WTC11 (cell line): ENCODE data around the gene AGAP5. TPM values are rescaled to one million over a fixed set of nuclear protein-coding genes. Genes with fewer than 3 reads are reported as not detected.
"Not testable (repeated sequence)": the region's sequence is repeated elsewhere in the genome, so short reads cannot be mapped to it uniquely, and the experiment has no call there.

Source experiments
- ATAC-seq: fragments of 200-7000 bp; cut with Tn5 transposase; 2 replicates; pipeline ENCODE4 v1.10.0; 2021; ENCODE audit warnings: mild to moderate bottlenecking, moderate library complexity
- CTCF ChIA-PET: fragments of 300-600 bp; sonication (Branson Sonifier 250); formaldehyde crosslinking; loops from one replicate; lab custom pipeline; 2021; ENCODE audit warnings: antibody characterized with exemption; lab: Charles Lee
- POLR2A ChIA-PET: fragments of 350-600 bp; sonication (Branson Sonifier 250); formaldehyde crosslinking; loops from one replicate; lab custom pipeline; 2021; ENCODE audit warnings: antibody characterized with exemption; lab: Charles Lee
- DNase-seq: peaks from one replicate; pipeline ENCODE4 v3.0.0; 2021; ENCODE audit warnings: low spot score
- H3K27ac Mint-ChIP-seq: 2 replicates; pipeline ENCODE4 v1.8.0; 2021; ENCODE audit warnings: mixed read lengths
- H3K27me3 Mint-ChIP-seq: 2 replicates; pipeline ENCODE4 v1.8.0; 2021; ENCODE audit warnings: low read depth, mild to moderate bottlenecking, moderate library complexity, mixed read lengths
- H3K36me3 Mint-ChIP-seq: 2 replicates; pipeline ENCODE4 v1.8.0; 2021; ENCODE audit warnings: mixed read lengths
- H3K4me1 Mint-ChIP-seq: 2 replicates; pipeline ENCODE4 v1.8.0; 2022; ENCODE audit warnings: mixed read lengths
- H3K4me3 Mint-ChIP-seq: 2 replicates; pipeline ENCODE4 v1.8.0; 2021; ENCODE audit warnings: mild to moderate bottlenecking, moderate library complexity, mixed read lengths
- H3K9me3 Mint-ChIP-seq: 2 replicates; pipeline ENCODE4 v1.8.0; 2021; ENCODE audit warnings: mixed read lengths
- CREM ChIP-seq: sonication (generic); formaldehyde crosslinking; IDR thresholded peaks from 2 replicates; pipeline ENCODE4 v1.8.1; 2022; ENCODE audit warnings: mild to moderate bottlenecking, missing genetic modification reagents, moderate library complexity
- HMGA2 ChIP-seq: fragments of 250-450 bp; sonication (Bioruptor Pico); IDR thresholded peaks from 2 replicates; pipeline ENCODE4 v1.4.0; 2021; ENCODE audit warnings: mild to moderate bottlenecking, moderate library complexity
- MXD4 ChIP-seq: fragments of 250-450 bp; sonication (Bioruptor Pico); IDR thresholded peaks from 2 replicates; pipeline ENCODE4 v1.8.0; 2021; ENCODE audit warnings: mild to moderate bottlenecking, moderate library complexity, borderline replicate concordance
- NFYB ChIP-seq: sonication (generic); formaldehyde crosslinking; conservative IDR thresholded peaks from 2 replicates; pipeline ENCODE4 v1.8.0; 2022; ENCODE audit warnings: low read depth, missing genetic modification reagents
- OVOL2 ChIP-seq: fragments of 250-450 bp; sonication (Bioruptor Pico); IDR thresholded peaks from 2 replicates; pipeline ENCODE4 v1.9.0; 2021; ENCODE audit warnings: mild to moderate bottlenecking, borderline replicate concordance
- RELA ChIP-seq: sonication (generic); formaldehyde crosslinking; IDR thresholded peaks from 2 replicates; pipeline ENCODE4 v1.8.1; 2022; ENCODE audit warnings: missing genetic modification reagents, mild to moderate bottlenecking, borderline replicate concordance
- ZNF121 ChIP-seq: sonication (generic); formaldehyde crosslinking; IDR thresholded peaks from 2 replicates; pipeline ENCODE4 v1.8.0; 2023; ENCODE audit warnings: missing genetic modification reagents
- ZNF317 ChIP-seq: sonication (generic); formaldehyde crosslinking; IDR thresholded peaks from 2 replicates; pipeline ENCODE4 v1.8.1; 2023; ENCODE audit warnings: low read depth, mild to moderate bottlenecking, moderate library complexity, missing genetic modification reagents, borderline replicate concordance
- total RNA-seq: library from RNA; stranded (reverse); gene quantifications from 3 replicates; pipeline ENCODE4 v1.2.3, GENCODE V29; 2021
- TF ChIP-seq, protein P1 (sequence below): fragments of 250-450 bp; sonication (Bioruptor Pico); IDR thresholded peaks from 2 replicates; pipeline ENCODE4 v1.9.0; 2021; ENCODE audit warnings: mild to moderate bottlenecking
- TF ChIP-seq, protein P2 (sequence below): sonication (generic); formaldehyde crosslinking; conservative IDR thresholded peaks from 2 replicates; pipeline ENCODE4 v1.8.1; 2022; ENCODE audit warnings: mild to moderate bottlenecking, missing genetic modification reagents
- TF ChIP-seq, protein P3 (sequence below): fragments of 250-450 bp; sonication (Bioruptor Pico); IDR thresholded peaks from 2 replicates; pipeline ENCODE4 v2.1.2; 2022; ENCODE audit warnings: mild to moderate bottlenecking, moderate library complexity
- TF ChIP-seq, protein P4 (sequence below): sonication (generic); formaldehyde crosslinking; IDR thresholded peaks from 2 replicates; pipeline ENCODE4 v1.8.1; 2023; ENCODE audit warnings: mild to moderate bottlenecking, missing genetic modification reagents, moderate library complexity

The AGAP5 gene
- total RNA-seq, 1 experiment from 2014 or later: 7.5 TPM

DNA sequence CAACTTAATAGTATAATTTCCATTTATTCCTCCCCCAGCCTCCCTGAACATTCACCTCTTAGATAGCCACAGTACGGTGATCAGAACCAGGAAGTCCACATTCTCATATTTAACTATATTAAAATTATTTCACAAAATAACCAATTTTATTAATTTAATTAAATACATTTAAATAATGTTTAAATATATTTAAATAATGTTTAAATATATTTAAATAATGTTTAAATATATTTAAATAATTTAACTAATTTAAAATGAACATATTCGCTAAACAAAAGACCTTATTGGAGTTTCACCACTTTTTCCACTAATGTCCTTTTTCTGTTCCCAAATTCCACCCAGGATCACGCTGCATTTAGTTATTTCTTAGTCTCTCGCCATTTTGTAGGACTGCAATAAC lies 29.5 kb downstream of the AGAP5 start:
- H3K27ac Mint-ChIP-seq, ATAC-seq, POLR2A ChIA-PET, H3K4me3 Mint-ChIP-seq, H3K4me1 Mint-ChIP-seq, H3K36me3 Mint-ChIP-seq, H3K9me3 Mint-ChIP-seq, DNase-seq, CTCF ChIA-PET: not testable (repeated sequence)
- peak; percentile 99 for TF ChIP-seq HMGA2 (CRISPR knock-in tag)
- H3K27me3 Mint-ChIP-seq: peaks cover 16% of the 10 kb centered on the region

DNA sequence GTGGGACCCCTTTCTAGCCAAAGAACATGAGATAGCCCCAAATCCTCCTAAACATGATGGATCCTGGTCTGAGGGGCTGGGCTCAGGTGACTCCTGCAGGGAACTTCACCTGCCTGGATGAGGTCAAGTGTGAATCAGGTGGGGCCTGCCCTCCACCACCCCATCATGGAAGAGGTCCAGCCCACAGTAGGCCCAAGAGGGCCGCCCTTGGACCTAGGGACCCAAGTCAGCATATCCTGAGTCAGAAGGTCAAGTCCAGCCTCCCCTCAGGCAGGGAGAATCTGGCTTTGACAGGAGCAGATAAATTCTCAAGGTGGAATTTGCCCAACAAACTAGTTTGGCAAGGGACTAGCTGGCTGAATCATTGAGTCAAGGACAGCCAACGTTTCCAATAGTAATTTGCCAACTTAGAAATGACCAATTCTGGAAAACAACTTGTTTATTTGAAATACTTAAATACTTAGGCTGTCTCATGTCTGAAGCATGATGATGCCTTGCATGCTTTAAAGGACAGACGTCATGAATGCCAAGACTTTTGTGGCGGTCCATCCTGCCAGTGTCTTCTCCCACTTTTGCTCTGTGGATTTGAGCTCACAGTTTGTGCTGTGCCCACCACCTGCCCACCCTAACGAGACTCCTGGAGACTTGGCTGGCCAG lies 31.6 kb downstream of the AGAP5 start:
- ATAC-seq, H3K4me3 Mint-ChIP-seq, CTCF ChIA-PET, POLR2A ChIA-PET, H3K9me3 Mint-ChIP-seq, H3K27ac Mint-ChIP-seq, H3K4me1 Mint-ChIP-seq, H3K36me3 Mint-ChIP-seq, DNase-seq: not testable (repeated sequence)
- H3K27me3 Mint-ChIP-seq: peaks cover 23% of the 10 kb centered on the region

DNA sequence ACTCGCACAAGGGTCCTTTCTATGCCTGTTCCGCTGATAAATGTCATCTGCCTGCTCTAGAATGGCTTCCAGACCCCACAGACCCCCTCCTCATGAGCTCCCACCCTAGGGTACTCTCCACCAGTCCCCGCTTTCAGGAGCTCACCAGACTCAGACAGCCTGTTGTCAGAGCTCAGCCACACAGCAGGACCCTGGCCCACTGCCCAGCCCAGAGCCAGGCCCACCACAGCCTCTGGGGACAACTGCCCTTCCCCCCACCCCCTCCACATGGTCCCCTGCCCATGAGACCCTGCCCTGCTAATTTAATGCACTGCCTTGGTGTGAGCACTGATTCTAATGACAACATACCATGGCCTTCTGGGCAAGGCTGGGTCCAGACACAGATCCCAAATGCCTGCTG lies 32.3 kb downstream of the AGAP5 start:
- peaks cover 23% of the 10 kb centered on the region for H3K27me3 Mint-ChIP-seq
- POLR2A ChIA-PET, H3K27ac Mint-ChIP-seq, H3K9me3 Mint-ChIP-seq, H3K4me3 Mint-ChIP-seq, DNase-seq, H3K4me1 Mint-ChIP-seq, CTCF ChIA-PET, ATAC-seq, H3K36me3 Mint-ChIP-seq: not testable (repeated sequence)

DNA sequence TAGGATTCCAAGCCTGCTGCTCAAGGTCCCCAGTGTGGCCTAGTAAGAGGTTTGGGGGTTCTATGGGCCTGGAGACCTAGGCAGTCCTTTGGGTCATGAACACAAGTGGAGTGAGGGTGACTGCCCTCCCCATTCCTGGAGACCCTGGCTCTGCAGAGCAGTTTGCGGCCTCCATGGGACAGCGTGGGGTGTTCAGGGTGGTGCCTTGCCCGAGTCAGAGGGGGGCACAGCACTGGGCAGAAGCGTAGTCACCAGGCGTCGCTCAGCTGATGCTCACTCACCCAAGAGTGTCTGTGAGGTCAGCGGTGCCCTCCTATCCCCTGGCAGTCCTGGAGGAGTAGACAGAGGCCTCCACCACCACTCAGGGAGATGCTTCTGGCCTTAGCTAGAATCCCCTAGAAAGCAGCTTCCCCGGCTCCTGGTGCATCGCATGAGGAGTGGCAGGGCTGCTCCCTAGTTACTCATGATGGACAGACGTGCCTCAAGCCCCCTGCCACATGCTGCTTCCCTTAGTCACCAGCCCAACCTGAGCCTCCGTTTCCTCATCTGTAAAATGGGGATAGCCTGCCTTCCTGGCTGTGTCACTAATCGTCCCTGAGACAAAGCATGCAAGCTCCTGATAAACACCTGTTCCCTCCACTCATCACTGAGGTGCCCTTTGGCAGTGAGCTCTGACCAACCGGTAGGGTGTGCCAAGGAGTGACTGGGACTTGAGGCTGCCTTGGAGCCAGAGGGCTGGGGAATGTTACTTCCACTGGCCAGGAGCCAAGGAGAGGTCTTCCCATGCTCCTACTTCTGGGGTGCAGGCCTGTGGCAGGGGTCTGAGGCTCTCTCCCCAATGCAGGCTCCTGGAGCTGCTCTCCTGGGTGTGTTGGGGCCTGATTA lies 33.5 kb downstream of the AGAP5 start:
- H3K27ac Mint-ChIP-seq, ATAC-seq, H3K4me3 Mint-ChIP-seq, POLR2A ChIA-PET, H3K36me3 Mint-ChIP-seq, H3K9me3 Mint-ChIP-seq, DNase-seq, H3K4me1 Mint-ChIP-seq: not testable (repeated sequence)
- peaks cover 26% of the 10 kb centered on the region for H3K27me3 Mint-ChIP-seq
- CTCF ChIA-PET: interaction anchor here (0.6 to 0.7 kb wide), 2 partner anchors 65 to 99 kb away, joined by 3 read pairs; no protein-coding TSS in a partner anchor

DNA sequence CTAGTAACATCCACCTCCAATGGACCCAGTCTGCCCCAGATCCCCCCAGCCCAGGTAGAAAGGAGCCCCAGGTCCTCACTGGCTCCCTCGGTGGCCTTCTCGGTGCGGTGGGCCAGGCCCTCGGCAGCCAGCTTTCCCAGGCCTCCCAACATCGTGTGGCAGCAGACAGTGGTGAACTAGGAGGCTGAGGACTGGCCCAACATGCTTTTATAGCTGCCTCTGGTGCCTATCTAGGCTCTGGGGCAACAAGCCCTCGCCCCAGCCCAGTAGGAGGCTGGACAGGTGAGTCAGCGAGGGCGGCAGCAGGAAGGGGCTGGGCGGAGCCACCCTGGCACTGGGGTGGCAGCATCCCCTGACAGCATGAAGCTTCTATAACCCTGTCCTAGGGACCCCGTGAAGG lies 34.3 kb downstream of the AGAP5 start:
- H3K4me1 Mint-ChIP-seq, DNase-seq, H3K27ac Mint-ChIP-seq, POLR2A ChIA-PET, CTCF ChIA-PET, ATAC-seq, H3K9me3 Mint-ChIP-seq, H3K4me3 Mint-ChIP-seq, H3K36me3 Mint-ChIP-seq: not testable (repeated sequence)
- peaks cover 27% of the 10 kb centered on the region for H3K27me3 Mint-ChIP-seq

DNA sequence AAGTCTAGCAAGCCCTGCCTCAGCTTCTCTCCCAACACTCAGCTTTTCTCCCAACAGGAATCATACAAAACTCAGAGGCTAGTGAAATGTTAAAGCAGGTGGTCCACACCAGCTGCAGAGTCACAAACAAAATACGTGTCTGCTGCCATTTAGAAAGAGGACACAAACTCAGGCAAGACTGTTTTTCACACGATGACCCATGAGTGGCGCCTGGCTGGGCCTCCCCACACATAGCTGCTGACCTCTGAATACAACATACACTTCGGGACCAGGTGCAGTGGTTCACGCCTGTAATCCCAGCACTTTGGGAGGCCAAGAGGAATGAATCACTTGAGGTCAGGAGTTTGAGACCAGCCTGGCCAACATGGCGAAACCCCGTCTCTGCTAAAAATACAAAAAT lies 35.2 kb downstream of the AGAP5 start:
- H3K27me3 Mint-ChIP-seq: peaks cover 24% of the 10 kb centered on the region
- CTCF ChIA-PET, H3K4me3 Mint-ChIP-seq, H3K4me1 Mint-ChIP-seq, DNase-seq, H3K9me3 Mint-ChIP-seq, H3K36me3 Mint-ChIP-seq, H3K27ac Mint-ChIP-seq, ATAC-seq, POLR2A ChIA-PET: not testable (repeated sequence)

DNA sequence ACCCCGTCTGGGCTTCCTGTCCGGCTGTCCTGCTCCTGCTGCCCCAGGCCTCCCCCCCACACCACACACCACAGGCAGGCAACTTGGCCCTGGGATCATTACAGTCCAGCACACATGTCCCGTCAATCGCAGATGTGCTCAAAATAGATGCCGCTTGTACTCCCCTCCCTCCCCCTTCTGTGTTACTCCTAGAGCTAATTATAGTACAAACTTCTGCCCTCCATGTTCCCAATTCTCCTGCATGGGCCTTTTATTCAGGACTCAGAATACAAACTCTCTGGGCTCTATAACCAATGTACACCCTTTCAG lies 42.0 kb downstream of the AGAP5 start, which contains the start of gene SYNPO2L:
TSS of gene SYNPO2L (minus strand) at position 40 of the 309 bp plus-strand sequence. CDS start 107 bp downstream, outside the sequence.
- H3K4me3 Mint-ChIP-seq: no peak within 1 kb of the TSS
- ATAC-seq: no peak
- DNase-seq: no peak
- ChIA-PET POLR2A (interaction anchor here (0.6 kb wide), 1 partner anchor 132 kb away, joined by 3 read pairs; no protein-coding TSS in a partner anchor), CTCF (no interaction called here)
- no peaks in the 10 kb centered on the region for H3K9me3 Mint-ChIP-seq
- H3K36me3 Mint-ChIP-seq: no peaks in the 10 kb centered on the region
- peaks cover under 1% of the 10 kb centered on the region; the same call in 1 of the 2 replicates for H3K4me1 Mint-ChIP-seq
- no peak within 1 kb of the TSS for H3K27ac Mint-ChIP-seq
- H3K27me3 Mint-ChIP-seq: peaks cover 7% of the 10 kb centered on the region; the same call in 1 of the 2 replicates
- no peak for TF ChIP-seq OVOL2 (CRISPR knock-in tag)
- no peak for TF ChIP-seq ZNF317 (CRISPR knock-in tag)
- TF ChIP-seq RELA (CRISPR knock-in tag): no peak
- TF ChIP-seq, protein P1, sequence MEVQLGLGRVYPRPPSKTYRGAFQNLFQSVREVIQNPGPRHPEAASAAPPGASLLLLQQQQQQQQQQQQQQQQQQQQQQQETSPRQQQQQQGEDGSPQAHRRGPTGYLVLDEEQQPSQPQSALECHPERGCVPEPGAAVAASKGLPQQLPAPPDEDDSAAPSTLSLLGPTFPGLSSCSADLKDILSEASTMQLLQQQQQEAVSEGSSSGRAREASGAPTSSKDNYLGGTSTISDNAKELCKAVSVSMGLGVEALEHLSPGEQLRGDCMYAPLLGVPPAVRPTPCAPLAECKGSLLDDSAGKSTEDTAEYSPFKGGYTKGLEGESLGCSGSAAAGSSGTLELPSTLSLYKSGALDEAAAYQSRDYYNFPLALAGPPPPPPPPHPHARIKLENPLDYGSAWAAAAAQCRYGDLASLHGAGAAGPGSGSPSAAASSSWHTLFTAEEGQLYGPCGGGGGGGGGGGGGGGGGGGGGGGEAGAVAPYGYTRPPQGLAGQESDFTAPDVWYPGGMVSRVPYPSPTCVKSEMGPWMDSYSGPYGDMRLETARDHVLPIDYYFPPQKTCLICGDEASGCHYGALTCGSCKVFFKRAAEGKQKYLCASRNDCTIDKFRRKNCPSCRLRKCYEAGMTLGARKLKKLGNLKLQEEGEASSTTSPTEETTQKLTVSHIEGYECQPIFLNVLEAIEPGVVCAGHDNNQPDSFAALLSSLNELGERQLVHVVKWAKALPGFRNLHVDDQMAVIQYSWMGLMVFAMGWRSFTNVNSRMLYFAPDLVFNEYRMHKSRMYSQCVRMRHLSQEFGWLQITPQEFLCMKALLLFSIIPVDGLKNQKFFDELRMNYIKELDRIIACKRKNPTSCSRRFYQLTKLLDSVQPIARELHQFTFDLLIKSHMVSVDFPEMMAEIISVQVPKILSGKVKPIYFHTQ (CRISPR knock-in tag): no peak
- no peak for TF ChIP-seq MXD4 (CRISPR knock-in tag)
- TF ChIP-seq, protein P2, sequence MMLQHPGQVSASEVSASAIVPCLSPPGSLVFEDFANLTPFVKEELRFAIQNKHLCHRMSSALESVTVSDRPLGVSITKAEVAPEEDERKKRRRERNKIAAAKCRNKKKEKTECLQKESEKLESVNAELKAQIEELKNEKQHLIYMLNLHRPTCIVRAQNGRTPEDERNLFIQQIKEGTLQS: no peak
- no peak for TF ChIP-seq NFYB (CRISPR knock-in tag)
- TF ChIP-seq ZNF121 (CRISPR knock-in tag): no peak
- TF ChIP-seq CREM (CRISPR knock-in tag): no peak
- TF ChIP-seq, protein P3, sequence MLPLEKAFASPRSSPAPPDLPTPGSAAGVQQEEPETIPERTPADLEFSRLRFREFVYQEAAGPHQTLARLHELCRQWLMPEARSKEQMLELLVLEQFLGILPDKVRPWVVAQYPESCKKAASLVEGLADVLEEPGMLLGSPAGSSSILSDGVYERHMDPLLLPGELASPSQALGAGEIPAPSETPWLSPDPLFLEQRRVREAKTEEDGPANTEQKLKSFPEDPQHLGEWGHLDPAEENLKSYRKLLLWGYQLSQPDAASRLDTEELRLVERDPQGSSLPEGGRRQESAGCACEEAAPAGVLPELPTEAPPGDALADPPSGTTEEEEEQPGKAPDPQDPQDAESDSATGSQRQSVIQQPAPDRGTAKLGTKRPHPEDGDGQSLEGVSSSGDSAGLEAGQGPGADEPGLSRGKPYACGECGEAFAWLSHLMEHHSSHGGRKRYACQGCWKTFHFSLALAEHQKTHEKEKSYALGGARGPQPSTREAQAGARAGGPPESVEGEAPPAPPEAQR (CRISPR knock-in tag): no peak
- TF ChIP-seq, protein P4, sequence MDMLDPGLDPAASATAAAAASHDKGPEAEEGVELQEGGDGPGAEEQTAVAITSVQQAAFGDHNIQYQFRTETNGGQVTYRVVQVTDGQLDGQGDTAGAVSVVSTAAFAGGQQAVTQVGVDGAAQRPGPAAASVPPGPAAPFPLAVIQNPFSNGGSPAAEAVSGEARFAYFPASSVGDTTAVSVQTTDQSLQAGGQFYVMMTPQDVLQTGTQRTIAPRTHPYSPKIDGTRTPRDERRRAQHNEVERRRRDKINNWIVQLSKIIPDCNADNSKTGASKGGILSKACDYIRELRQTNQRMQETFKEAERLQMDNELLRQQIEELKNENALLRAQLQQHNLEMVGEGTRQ (CRISPR knock-in tag): no peak
